Naive thymus-derived CD4-positive, alpha-beta T cell (primary cell): ENCODE measurements around the gene SPPL2C. TPM values are rescaled to one million over a fixed set of nuclear protein-coding genes. Genes with fewer than 3 reads are reported as not detected.

Experiments
- ATAC-seq: fragments of 150-1000 bp; cut with Tn5 transposase; 2 replicates; pipeline ENCODE4 v1.10.0; 2021; ENCODE audit warnings: mild to moderate bottlenecking, moderate library complexity
- CTCF ChIA-PET: fragments of 350-600 bp; sonication (Branson Sonifier 250); formaldehyde crosslinking; loops from one replicate; lab custom pipeline; 2021; ENCODE audit warnings: antibody characterized with exemption; lab: Charles Lee
- POLR2A ChIA-PET: fragments of 350-600 bp; sonication (Branson Sonifier 250); formaldehyde crosslinking; loops from one replicate; lab custom pipeline; 2021; ENCODE audit warnings: antibody characterized with exemption, inconsistent platforms; lab: Charles Lee
- DNase-seq, 9 donors: peaks; one replicate each; pipeline versions ENCODE4 v3.0.0 to v3.0.0-alpha.2; 2020 to 2022; ENCODE audit warnings: mixed read lengths in 1 of 9
- H3K27ac ChIP-seq: one replicate; pipeline ENCODE4 v1.7.0; 2013; ENCODE audit warnings: mild to moderate bottlenecking, low read depth, low read length, moderate library complexity
- H3K27me3 ChIP-seq, 2 donors: one replicate each; pipeline ENCODE4 v1.7.0; 2013; ENCODE audit warnings: low read length in 2 of 2, mild to moderate bottlenecking in 2 of 2, moderate library complexity in 2 of 2; ENCODE audit not compliant: control insufficient read depth in 2 of 2, insufficient read depth in 2 of 2
- H3K36me3 ChIP-seq, 3 experiments: 1 replicate in 2 of 3; 2 replicates in 1 of 3; pipeline ENCODE4 v1.7.0; 2013; ENCODE audit warnings: low read length in 3 of 3, mild to moderate bottlenecking in 3 of 3, moderate library complexity in 1 of 3; ENCODE audit not compliant: insufficient read depth in 3 of 3, control insufficient read depth in 2 of 3
- H3K4me1 ChIP-seq, 2 donors: one replicate each; pipeline ENCODE4 v1.7.0; 2013; ENCODE audit warnings: low read length in 2 of 2, mild to moderate bottlenecking in 2 of 2, moderate library complexity in 1 of 2; ENCODE audit not compliant: control insufficient read depth in 2 of 2, insufficient read depth in 2 of 2
- H3K4me3 ChIP-seq: 2 replicates; pipeline ENCODE4 v1.7.0; 2013; ENCODE audit warnings: mild to moderate bottlenecking, low read length
- H3K9me3 ChIP-seq, 3 experiments: 1 replicate in 2 of 3; 2 replicates in 1 of 3; pipeline ENCODE4 v1.7.0; 2013; ENCODE audit warnings: low read length in 3 of 3; ENCODE audit not compliant: control insufficient read depth in 2 of 3
- H3K27ac Mint-ChIP-seq, 9 donors: one replicate each; pipeline ENCODE4 v1.8.0; 2020 to 2022; ENCODE audit warnings: mixed read lengths in 9 of 9, mild to moderate bottlenecking in 8 of 9, moderate library complexity in 5 of 9, inconsistent platforms in 2 of 9
- H3K27me3 Mint-ChIP-seq, 5 donors: one replicate each; pipeline ENCODE4 v1.8.0; 2021 to 2022; ENCODE audit warnings: mixed read lengths in 5 of 5, mild to moderate bottlenecking in 1 of 5
- H3K36me3 Mint-ChIP-seq, 5 donors: one replicate each; pipeline ENCODE4 v1.8.0; 2020 to 2022; ENCODE audit warnings: mixed read lengths in 5 of 5, mild to moderate bottlenecking in 3 of 5, inconsistent platforms in 1 of 5
- H3K4me1 Mint-ChIP-seq, 7 donors: one replicate each; pipeline ENCODE4 v1.8.0; 2020 to 2022; ENCODE audit warnings: mixed read lengths in 7 of 7, mild to moderate bottlenecking in 3 of 7, inconsistent platforms in 1 of 7
- H3K4me3 Mint-ChIP-seq, 10 donors: one replicate each; pipeline ENCODE4 v1.8.0; 2020 to 2022; ENCODE audit warnings: mild to moderate bottlenecking in 10 of 10, mixed read lengths in 10 of 10, moderate library complexity in 6 of 10, inconsistent platforms in 2 of 10
- H3K9me3 Mint-ChIP-seq, 11 donors: one replicate each; pipeline ENCODE4 v1.8.0; 2020 to 2022; ENCODE audit warnings: mixed read lengths in 11 of 11, mild to moderate bottlenecking in 4 of 11, inconsistent platforms in 1 of 11, moderate library complexity in 1 of 11
- intact Hi-C, 2 donors: fragments of 100-400 bp; cut with micrococcal nuclease; formaldehyde crosslinking; loops; one replicate each; pipeline ENCODE4 v1.15.1; 2023
- polyA plus RNA-seq, 2 donors: library from polyadenylated mRNA; unstranded; fragments of 300-500 nt; fragmentation: Illumina TruSeq; gene quantifications; one replicate each; pipeline ENCODE4 v1.2.3, GENCODE V29; 2021
- total RNA-seq, 6 experiments: library from RNA in 5 of 6; stranded (reverse) in 5 of 6; gene quantifications; 1 replicate in 5 of 6; 2 replicates in 1 of 6; pipeline ENCODE4 v1.2.3 and lab custom pipeline; 2021 to 2026

SPPL2C gene
- total and polyA plus RNA-seq, 7 experiments from 2014 or later, result not detected

GRCh38 chr17:45826919-45827588 lies 17.6 kb upstream of the SPPL2C start:
- POLR2A ChIA-PET, result no interaction called here
- DNase-seq (no peak), ATAC-seq (no peak)
- H3K9me3 ChIP-seq, result no peaks in the 10 kb centered on the region
- Mint-ChIP-seq H3K27ac (no peak overlapping the region), H3K9me3 (no peaks in the 10 kb centered on the region), H3K27me3 (peaks cover 0 to 6% (median 0%) of the 10 kb centered on the region in 5 donors), H3K4me3 (no peak overlapping the region), H3K36me3 (no peaks in the 10 kb centered on the region), H3K4me1 (peaks cover 0 to 15% (median 5%) of the 10 kb centered on the region in 7 donors)
- no peak overlapping the region for H3K4me3 ChIP-seq
- no peaks in the 10 kb centered on the region for H3K27me3 ChIP-seq
- H3K36me3 ChIP-seq, result no peaks in the 10 kb centered on the region
- no peak overlapping the region for H3K27ac ChIP-seq
- no peaks in the 10 kb centered on the region for H3K4me1 ChIP-seq
- intact Hi-C loops, result no loop called here
- CTCF ChIA-PET, result interaction anchor here (0.8 to 1.1 kb wide), 2 partner anchors 9 to 23 kb away, joined by 3 read pairs; no protein-coding TSS in a partner anchor

- DNase-seq, result no peak
- peaks cover 0 to 15% (median 5%) of the 10 kb centered on the region in 7 donors for H3K4me1 Mint-ChIP-seq
- Histone ChIP-seq H3K36me3 (no peaks in the 10 kb centered on the region), H3K4me3 (no peak overlapping the region), H3K9me3 (no peaks in the 10 kb centered on the region), H3K4me1 (no peaks in the 10 kb centered on the region), H3K27me3 (no peaks in the 10 kb centered on the region), H3K27ac (no peak overlapping the region)
- CTCF ChIA-PET, result no interaction called here
- H3K36me3 Mint-ChIP-seq, result no peaks in the 10 kb centered on the region
- H3K9me3 Mint-ChIP-seq, result no peaks in the 10 kb centered on the region
- peak overlapping the region in 1 of 9 donors; percentile 31 for H3K27ac Mint-ChIP-seq
- intact Hi-C loops, result no loop called here
- H3K27me3 Mint-ChIP-seq, result peaks cover 0 to 6% (median 0%) of the 10 kb centered on the region in 5 donors
- H3K4me3 Mint-ChIP-seq, result peak overlapping the region in 1 of 10 donors; percentile 6
- no peak for ATAC-seq
- POLR2A ChIA-PET, result no interaction called here
Observed at GRCh38 chr17:45828171-45828570, 16.5 kb upstream of the SPPL2C start.

GRCh38 chr17:45828582-45829133 lies 16.0 kb upstream of the SPPL2C start:
- Histone ChIP-seq H3K9me3 (no peaks in the 10 kb centered on the region), H3K27me3 (no peaks in the 10 kb centered on the region), H3K36me3 (no peaks in the 10 kb centered on the region), H3K4me1 (no peaks in the 10 kb centered on the region), H3K4me3 (no peak overlapping the region), H3K27ac (no peak overlapping the region)
- DNase-seq, result no peak
- Mint-ChIP-seq H3K27ac (no peak overlapping the region), H3K4me1 (peaks cover 0 to 15% (median 5%) of the 10 kb centered on the region in 7 donors), H3K9me3 (no peaks in the 10 kb centered on the region), H3K4me3 (peak overlapping the region in 1 of 10 donors; percentile 6), H3K27me3 (peaks cover 0 to 6% (median 0%) of the 10 kb centered on the region in 5 donors), H3K36me3 (no peaks in the 10 kb centered on the region)
- intact Hi-C loops, result no loop called here
- ChIA-PET CTCF (no interaction called here), POLR2A (no interaction called here)
- ATAC-seq, result no peak

DNA sequence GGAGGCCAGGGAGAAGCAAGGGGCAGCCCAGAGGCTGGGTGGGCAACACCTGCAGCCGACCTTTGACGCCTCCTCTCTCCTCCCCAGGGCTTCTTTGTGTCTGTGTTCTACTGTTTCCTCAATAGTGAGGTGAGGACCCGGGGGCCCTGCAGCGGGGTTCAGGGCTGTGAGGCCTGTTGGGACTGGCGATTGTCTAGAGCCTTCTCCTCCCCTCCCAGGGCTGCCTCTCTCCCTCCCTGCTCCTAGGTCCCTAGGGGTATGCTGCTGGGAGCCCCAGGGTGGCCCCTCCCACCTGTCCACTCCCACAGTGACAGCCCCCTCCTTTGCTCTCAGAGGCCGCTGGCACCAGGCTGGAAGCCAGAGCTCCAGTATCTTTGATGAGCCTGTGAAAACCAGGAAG lies 10.8 kb upstream of the SPPL2C start:
- ChIA-PET CTCF (interaction anchor here (1.9 kb wide), 1 partner anchor 194 kb away, joined by 5 read pairs; no protein-coding TSS in a partner anchor), POLR2A (no interaction called here)
- ATAC-seq (no peak), DNase-seq (no peak)
- H3K27ac Mint-ChIP-seq, result no peak overlapping the region
- Histone ChIP-seq H3K36me3 (no peaks in the 10 kb centered on the region), H3K27ac (no peak overlapping the region), H3K4me1 (no peaks in the 10 kb centered on the region), H3K27me3 (no peaks in the 10 kb centered on the region), H3K4me3 (no peak overlapping the region), H3K9me3 (no peaks in the 10 kb centered on the region)
- H3K9me3 Mint-ChIP-seq, result no peaks in the 10 kb centered on the region
- intact Hi-C loops, result no loop called here
- peaks cover 0 to 4% (median 0%) of the 10 kb centered on the region in 5 donors for H3K27me3 Mint-ChIP-seq
- H3K36me3 Mint-ChIP-seq, result no peaks in the 10 kb centered on the region
- H3K4me3 Mint-ChIP-seq, result no peak overlapping the region
- H3K4me1 Mint-ChIP-seq, result peaks cover 0 to 5% (median 0%) of the 10 kb centered on the region in 7 donors

GRCh38 chr17:45834471-45835396 lies 9.9 kb upstream of the SPPL2C start:
- intact Hi-C loops, result no loop called here
- H3K9me3 Mint-ChIP-seq, result no peaks in the 10 kb centered on the region
- H3K4me3 Mint-ChIP-seq, result no peak overlapping the region
- ATAC-seq (no peak), DNase-seq (no peak)
- H3K4me1 Mint-ChIP-seq, result peaks cover 0 to 5% (median 0%) of the 10 kb centered on the region in 7 donors
- H3K27me3 Mint-ChIP-seq, result peaks cover 0 to 4% (median 0%) of the 10 kb centered on the region in 5 donors
- no peaks in the 10 kb centered on the region for H3K36me3 Mint-ChIP-seq
- Histone ChIP-seq H3K9me3 (no peaks in the 10 kb centered on the region), H3K27me3 (no peaks in the 10 kb centered on the region), H3K4me3 (no peak overlapping the region), H3K27ac (no peak overlapping the region), H3K36me3 (no peaks in the 10 kb centered on the region), H3K4me1 (no peaks in the 10 kb centered on the region)
- ChIA-PET POLR2A (no interaction called here), CTCF (interaction anchor here (1.9 kb wide), 1 partner anchor 195 kb away, joined by 5 read pairs; no protein-coding TSS in a partner anchor)
- no peak overlapping the region for H3K27ac Mint-ChIP-seq

DNA sequence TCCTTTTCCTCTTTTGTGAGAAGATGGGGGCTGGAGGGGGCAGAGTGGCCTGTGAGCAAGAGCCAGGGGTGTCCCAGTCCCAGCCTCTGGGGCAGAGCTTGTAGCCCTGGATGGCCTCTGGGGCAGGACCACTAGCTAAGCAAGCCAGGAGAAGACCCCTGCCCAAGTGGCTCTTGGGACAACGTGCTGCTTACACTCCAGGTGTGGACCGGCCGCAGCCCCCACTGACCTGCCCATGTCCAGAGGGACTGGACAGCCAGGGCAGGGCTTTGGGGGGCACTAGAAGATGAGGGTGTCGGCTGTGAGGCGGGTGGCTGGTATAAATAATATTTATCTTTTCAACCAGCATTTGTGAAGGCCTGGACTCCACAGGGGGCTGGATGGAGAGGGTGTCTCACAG lies 9.2 kb upstream of the SPPL2C start:
- H3K9me3 ChIP-seq, result no peaks in the 10 kb centered on the region
- H3K27me3 ChIP-seq, result no peaks in the 10 kb centered on the region
- H3K4me1 Mint-ChIP-seq, result peaks cover 0 to 5% (median 0%) of the 10 kb centered on the region in 7 donors
- ChIA-PET CTCF (interaction anchor here (1.4 to 1.9 kb wide), 2 partner anchors 9 to 195 kb away, joined by 3 to 5 read pairs; no protein-coding TSS in a partner anchor), POLR2A (no interaction called here)
- ATAC-seq (no peak), DNase-seq (no peak)
- no peaks in the 10 kb centered on the region for H3K36me3 Mint-ChIP-seq
- H3K9me3 Mint-ChIP-seq, result no peaks in the 10 kb centered on the region
- no peak overlapping the region for H3K27ac ChIP-seq
- peaks cover 0 to 4% (median 0%) of the 10 kb centered on the region in 5 donors for H3K27me3 Mint-ChIP-seq
- no peak overlapping the region for H3K4me3 Mint-ChIP-seq
- no peaks in the 10 kb centered on the region for H3K36me3 ChIP-seq
- H3K4me1 ChIP-seq, result no peaks in the 10 kb centered on the region
- no peak overlapping the region for H3K27ac Mint-ChIP-seq
- intact Hi-C loops, result no loop called here
- H3K4me3 ChIP-seq, result no peak overlapping the region
